HG03575 (cell line): ENCODE results near the gene WDR5B.
A peak's percentile ranks its signal among the peaks of the same experiment; 100 is the strongest.
"Not testable (repeated sequence)": the region's sequence is repeated elsewhere in the genome, so short reads cannot be mapped to it uniquely, and the experiment has no call there.

Experiments used
- ATAC-seq: cut with Tn5 transposase; IDR thresholded peaks from one replicate; pipeline ENCODE4 v1.9.1; 2021; ENCODE audit not compliant: unreplicated experiment, insufficient number of reproducible peaks, low FRiP score; ENCODE audit errors: extremely low read depth

The WDR5B gene

DNA sequence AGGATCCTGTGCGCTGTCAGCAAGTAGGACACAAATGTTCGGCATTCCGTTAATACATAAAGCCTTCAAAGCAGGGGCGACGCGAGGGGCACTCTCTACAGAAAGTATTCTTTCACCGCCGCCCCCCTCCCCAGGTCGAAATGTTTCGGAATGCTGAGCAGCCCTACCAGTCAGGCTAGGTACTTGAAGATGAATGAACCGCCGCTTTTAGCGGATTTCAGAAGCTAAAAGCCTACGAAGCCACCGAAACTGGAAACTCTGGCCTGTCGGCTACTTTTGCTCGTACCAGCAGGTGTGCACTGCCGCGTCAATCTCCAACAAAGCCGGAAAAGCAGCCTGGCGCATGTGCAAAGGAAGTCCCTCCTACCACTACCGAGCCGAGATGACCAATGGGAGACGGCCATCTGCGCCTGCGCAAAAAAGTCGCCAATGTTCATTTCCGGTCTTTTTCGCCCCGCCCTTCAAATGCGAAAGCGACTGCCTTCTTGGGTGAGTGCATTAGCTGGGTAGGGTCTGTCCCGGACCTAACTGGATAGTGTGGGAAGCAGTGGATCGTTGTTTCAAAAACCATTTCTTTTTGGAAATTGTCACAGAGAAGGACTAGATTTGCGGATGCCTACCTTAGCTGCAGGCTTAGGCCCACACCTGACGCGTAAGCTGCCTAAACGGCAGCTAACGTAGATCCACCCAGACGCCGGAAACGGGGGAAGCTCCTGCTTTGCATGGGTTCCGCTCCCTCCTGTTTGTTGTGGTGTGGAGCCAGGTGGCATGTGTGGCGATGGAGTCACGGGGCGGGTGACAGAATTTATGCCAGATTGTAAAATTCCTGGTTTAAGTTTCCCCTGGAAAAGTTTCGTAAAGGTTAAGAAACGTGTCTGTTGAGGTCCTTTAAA, at the start of gene WDR5B:
Gene WDR5B, minus strand, starts transcription at position 301 of the 893 bp plus-strand sequence. CDS start 534 bp downstream, outside the sequence.
- peak; percentile 42 for ATAC-seq

- ATAC-seq = no peak
Measured at GRCh38 chr3:122464659-122465058, 48.8 kb upstream of the WDR5B start.

DNA sequence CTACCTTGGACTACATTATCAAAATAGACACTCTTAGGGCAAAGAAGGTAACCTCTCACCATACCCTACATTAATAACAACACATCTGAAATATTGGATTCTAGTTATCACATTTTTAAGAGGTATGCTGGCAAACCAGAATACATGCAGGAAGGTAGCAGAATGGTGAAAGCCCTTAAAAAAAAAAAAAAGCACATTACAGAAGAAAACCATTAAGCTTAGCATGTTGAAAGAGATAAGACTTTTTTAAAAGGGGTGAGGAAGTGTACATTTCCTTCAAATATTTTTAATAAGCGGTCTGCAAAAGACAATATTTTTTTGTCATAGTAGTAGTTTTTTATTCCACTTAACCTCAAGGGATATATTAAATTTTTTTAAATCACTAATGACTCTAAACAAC, 46.5 kb upstream of the WDR5B start:
- no peak for ATAC-seq

GRCh38 chr3:122461806-122462205, 45.9 kb upstream of the WDR5B start:
- no peak for ATAC-seq

GRCh38 chr3:122458992-122459391, 43.1 kb upstream of the WDR5B start:
- ATAC-seq = no peak

DNA sequence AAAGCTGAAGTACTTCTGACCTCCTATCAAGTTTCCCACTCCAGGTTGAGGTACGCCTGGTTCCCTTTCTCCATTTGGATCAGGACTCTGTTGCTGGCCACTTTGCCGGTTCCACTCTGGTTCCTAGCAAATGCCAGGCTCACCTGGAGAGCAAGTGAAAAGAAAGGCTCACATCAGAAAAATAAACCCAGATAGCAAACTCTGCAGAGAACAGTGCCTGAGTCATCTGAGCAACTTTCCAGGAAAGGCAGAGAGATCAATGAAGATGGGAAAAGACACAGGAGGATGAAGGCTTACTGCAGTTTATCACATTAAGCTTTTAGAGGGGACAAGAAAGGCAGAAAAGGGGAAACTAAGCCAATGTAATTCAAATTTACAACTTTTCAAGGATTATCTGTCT, 41.8 kb upstream of the WDR5B start:
- no peak for ATAC-seq

GRCh38 chr3:122456074-122456473, 40.2 kb upstream of the WDR5B start:
- no peak for ATAC-seq

GRCh38 chr3:122451371-122451770, 35.5 kb upstream of the WDR5B start:
- no peak for ATAC-seq

GRCh38 chr3:122448218-122448617, 32.4 kb upstream of the WDR5B start:
- ATAC-seq = not testable (repeated sequence)

GRCh38 chr3:122444491-122444887, 28.6 kb upstream of the WDR5B start:
- ATAC-seq = not testable (repeated sequence)

- ATAC-seq = not testable (repeated sequence)
Measured at GRCh38 chr3:122443762-122444490, 28.1 kb upstream of the WDR5B start.

GRCh38 chr3:122443090-122443489, 27.2 kb upstream of the WDR5B start:
- ATAC-seq = no peak

DNA sequence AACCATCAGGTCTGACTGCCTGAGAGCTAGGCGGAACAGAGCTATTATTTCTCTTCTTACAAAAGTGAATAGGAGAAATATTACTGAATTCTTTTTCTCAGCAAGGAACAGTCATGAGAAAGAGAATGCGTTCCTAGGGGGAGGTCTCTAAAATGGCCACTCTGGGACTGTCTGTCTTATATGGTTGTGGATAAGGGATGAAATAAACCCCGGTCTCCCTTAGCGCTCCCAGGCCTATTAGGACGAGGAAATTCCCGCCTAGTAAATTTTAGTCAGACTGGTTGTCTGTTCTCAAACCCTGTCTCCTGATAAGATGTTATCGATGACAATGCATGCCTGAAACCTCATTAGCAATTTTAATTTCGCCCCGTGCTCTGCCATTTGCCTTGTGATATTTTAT, 20.1 kb upstream of the WDR5B start:
- no peak for ATAC-seq

GRCh38 chr3:122430371-122430770, 14.5 kb upstream of the WDR5B start:
- no peak for ATAC-seq

DNA sequence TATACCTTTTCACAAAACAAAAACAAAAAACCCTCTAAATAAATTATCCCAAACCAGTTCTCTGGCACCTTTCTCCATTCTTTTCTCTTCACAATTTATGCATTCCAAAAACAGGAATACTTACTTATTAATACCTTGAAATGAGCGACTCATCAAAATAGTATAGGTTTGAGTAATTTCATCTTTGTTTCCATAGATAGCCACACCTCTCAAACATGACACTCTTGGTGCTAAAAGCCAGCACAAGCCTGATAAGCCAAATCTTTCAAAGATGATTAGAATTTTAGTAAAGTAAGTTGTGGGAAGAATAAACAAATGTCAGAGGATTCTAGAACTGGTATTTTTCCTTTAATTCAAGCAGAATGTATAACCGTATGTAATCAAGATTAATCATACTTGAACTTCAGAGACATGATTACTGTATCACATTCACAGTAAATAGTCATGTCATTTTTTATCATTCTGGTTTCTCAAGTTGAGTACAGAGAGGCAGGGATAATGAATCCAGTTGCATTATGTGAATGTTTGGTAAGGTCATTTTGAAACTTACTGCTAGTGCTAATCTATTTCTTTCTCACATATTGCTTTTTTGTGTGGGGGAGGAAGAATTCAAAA, 12.1 kb upstream of the WDR5B start:
- no peak for ATAC-seq

GRCh38 chr3:122421836-122422235, 6.0 kb upstream of the WDR5B start:
- ATAC-seq = no peak

DNA sequence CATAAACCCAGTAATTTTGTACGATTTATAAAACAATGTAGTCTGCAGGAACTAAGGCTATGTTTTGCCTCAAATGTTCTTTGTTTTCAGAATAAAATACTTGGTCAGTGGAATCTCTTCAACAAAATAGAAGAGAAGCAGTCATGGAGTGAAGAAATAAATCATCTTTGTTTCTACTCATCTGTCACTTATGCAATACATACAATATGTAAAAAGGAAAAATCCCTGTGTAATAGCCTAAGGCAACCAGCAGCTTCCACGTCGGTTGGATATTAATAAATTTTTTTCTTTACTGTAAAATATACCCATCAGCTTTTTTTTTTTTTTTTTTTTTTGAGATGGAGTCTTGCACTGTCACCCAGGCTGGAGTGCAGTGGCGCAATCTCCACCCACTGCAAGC, 5.2 kb upstream of the WDR5B start:
- ATAC-seq = no peak

GRCh38 chr3:122416966-122417365, 1.1 kb upstream of the WDR5B start:
- no peak for ATAC-seq

DNA sequence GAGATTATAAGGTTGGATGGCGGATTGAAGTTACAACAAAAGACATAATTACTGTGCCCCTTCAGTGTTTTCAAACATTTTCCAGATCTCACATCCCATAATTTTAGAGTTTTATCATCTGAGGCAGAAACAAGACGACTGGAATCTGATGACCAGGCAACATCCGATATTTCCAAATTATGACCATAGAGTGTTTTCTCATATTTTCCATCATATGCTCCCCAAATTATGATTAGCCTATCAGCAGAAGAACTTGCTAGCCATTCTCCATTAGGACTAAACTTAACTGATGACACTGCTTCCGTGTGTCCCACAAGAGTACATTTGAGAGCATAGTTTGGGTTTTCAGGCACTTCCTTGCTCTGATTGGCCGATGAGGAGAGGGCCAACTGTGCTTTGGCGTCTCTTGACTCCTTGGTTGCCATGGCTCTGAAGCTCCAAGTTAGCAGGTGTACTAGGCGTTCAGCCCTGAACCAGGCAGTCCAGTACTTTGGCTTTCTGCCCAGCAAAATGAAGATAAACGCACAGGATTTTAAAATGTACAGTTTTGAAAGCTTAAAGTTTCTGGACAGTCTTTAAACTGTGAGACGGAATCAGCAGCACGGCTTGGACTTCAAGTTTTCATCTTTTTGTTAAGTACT, 638 bp downstream of the WDR5B start:
- peak; percentile 26 for ATAC-seq
